ENCODE results near the gene ARL6IP1. TPM values are rescaled to one million over a fixed set of nuclear protein-coding genes. Genes with fewer than 3 reads are reported as not detected.
A peak's percentile ranks its signal among the peaks of the same experiment; 100 is the strongest.

ARL6IP1 gene
- total RNA-seq, 2 experiments from 2014 or later, result 92.0 to 102 TPM

DNA sequence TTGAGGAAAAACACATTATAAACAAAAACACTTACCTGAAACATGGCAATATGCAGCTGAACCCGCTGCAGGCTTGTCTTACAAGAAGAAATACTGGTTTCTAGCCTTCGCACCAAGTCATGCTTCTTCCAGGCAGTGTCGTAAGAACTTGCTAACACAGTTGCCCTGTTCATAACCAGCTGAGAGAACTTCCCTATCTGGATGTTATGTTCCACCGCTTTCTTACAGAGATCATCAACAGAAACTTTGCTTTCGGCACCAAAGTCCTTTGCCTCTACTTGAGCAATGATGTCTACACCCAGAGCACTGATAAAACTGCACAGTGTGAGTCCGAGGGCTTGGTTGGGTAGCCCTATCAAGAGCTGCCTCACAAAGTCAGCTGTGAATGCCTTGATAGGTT, 27.9 kb upstream of the ARL6IP1 start:
- Mint-ChIP-seq H3K36me3 (ENCODE audit: low read depth) (peaks cover 37% of the 10 kb centered on the region), H3K4me1 (peaks cover 7% of the 10 kb centered on the region), H3K4me3 (no peak overlapping the region), H3K27me3 (no peaks in the 10 kb centered on the region), H3K27ac (peak overlapping the region; percentile 25), H3K9me3 (ENCODE audit: low read depth) (no peaks in the 10 kb centered on the region)
- intact Hi-C loops (cut with DNase I, micrococcal nuclease), result no loop called here
- ATAC-seq, result no peak
- ChIA-PET POLR2A (interaction anchor here (1.3 kb wide), 1 partner anchor 17 kb away, joined by 4 read pairs; no protein-coding TSS in a partner anchor), CTCF (interaction anchor here (1.0 to 2.0 kb wide), 2 partner anchors 9 to 11 kb away, joined by 3 to 7 read pairs; no protein-coding TSS in a partner anchor)
- DNase-seq, result no peak

DNA sequence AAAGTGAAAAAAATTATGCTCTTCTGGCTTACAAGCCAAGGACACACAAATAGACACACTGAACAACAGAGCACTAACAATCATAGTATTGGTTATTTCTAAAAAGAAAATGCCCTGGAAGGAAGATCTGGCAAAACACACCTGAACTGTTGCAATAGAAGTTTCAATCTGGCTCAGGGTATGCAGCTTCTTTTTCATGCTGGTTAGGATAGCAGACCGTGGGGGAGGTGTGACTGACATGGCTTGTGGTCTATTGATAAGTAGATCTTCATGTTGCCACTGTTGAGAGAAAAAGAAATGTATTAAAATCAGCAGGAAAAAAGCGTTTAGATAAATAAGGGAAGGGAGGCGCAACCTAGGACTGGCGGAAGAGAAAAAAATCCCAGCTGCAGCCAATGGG, 26.5 kb upstream of the ARL6IP1 start:
- peak; percentile 41 for DNase-seq
- Mint-ChIP-seq H3K9me3 (ENCODE audit: low read depth) (no peaks in the 10 kb centered on the region), H3K4me1 (peaks cover 7% of the 10 kb centered on the region), H3K36me3 (ENCODE audit: low read depth) (peaks cover 28% of the 10 kb centered on the region), H3K4me3 (no peak overlapping the region), H3K27me3 (no peaks in the 10 kb centered on the region), H3K27ac (peak overlapping the region; percentile 81)
- intact Hi-C loops (cut with DNase I, micrococcal nuclease), result no loop called here
- ATAC-seq, result peak; percentile 69
- CTCF ChIA-PET, result interaction anchor here (0.6 to 1.1 kb wide), 2 partner anchors 12 to 102 kb away, joined by 4 read pairs; no protein-coding TSS in a partner anchor
- POLR2A ChIA-PET, result interaction anchor here (0.6 to 1.3 kb wide), 2 partner anchors 11 to 19 kb away, joined by 3 to 4 read pairs; no protein-coding TSS in a partner anchor

DNA sequence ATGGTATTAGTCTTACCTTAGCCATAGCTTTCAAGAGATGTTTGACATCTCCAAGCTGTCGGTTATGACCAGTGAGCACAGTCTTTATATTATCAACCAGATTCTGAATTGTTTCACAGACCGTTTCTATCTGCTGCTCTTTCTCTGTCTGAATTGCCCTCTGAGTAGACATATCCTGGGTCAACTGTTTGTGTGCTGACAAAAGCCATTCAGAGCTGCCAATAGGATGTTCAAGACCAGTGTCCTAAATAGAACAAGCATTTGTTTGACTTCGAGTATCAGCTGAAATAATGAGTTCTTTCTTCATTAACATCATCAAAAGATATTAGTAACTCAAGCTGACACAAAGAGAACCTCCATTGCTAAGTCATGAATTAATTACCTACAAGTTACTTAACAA, 14.9 kb upstream of the ARL6IP1 start:
- peaks cover 47% of the 10 kb centered on the region for H3K36me3 Mint-ChIP-seq (ENCODE audit: low read depth)
- ChIA-PET POLR2A (no interaction called here), CTCF (interaction anchor here (0.7 to 2.7 kb wide), 5 partner anchors 10 to 23 kb away, joined by 3 to 18 read pairs (median 4); partner anchors contain the start of gene ARL6IP1)
- H3K4me1 Mint-ChIP-seq, result peaks cover 12% of the 10 kb centered on the region
- H3K4me3 Mint-ChIP-seq, result no peak overlapping the region
- H3K9me3 Mint-ChIP-seq (ENCODE audit: low read depth), result no peaks in the 10 kb centered on the region
- DNase-seq, result no peak
- peak overlapping the region; percentile 25 for H3K27ac Mint-ChIP-seq
- no peak for ATAC-seq
- no peaks in the 10 kb centered on the region for H3K27me3 Mint-ChIP-seq
- intact Hi-C loops (cut with DNase I, micrococcal nuclease), result no loop called here

DNA sequence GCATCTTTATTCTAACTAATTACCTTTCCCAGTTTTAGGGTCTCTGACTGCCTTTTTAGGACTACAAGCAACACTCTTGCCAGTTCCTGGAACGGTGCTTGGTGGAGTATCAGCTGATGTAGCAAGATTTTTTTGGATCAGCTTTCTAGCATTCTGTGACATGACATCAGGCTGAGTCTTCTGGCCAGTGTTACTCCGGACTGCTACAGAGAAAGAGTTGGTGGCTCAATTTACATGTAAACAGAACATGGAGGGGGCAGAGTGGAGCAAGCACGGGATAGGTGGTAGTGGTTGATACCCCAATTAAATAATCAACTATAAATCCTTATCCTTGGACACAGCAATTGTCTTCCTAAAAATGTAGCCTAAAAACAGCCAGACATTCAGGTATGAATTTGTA, 10.6 kb upstream of the ARL6IP1 start:
- Mint-ChIP-seq H3K4me1 (no peaks in the 10 kb centered on the region), H3K9me3 (ENCODE audit: low read depth) (no peaks in the 10 kb centered on the region), H3K27ac (no peak overlapping the region), H3K36me3 (ENCODE audit: low read depth) (peaks cover 56% of the 10 kb centered on the region), H3K27me3 (no peaks in the 10 kb centered on the region), H3K4me3 (no peak overlapping the region)
- ChIA-PET POLR2A (no interaction called here), CTCF (no interaction called here)
- ATAC-seq, result no peak
- intact Hi-C loops (cut with DNase I, micrococcal nuclease), result no loop called here
- DNase-seq, result no peak

DNA sequence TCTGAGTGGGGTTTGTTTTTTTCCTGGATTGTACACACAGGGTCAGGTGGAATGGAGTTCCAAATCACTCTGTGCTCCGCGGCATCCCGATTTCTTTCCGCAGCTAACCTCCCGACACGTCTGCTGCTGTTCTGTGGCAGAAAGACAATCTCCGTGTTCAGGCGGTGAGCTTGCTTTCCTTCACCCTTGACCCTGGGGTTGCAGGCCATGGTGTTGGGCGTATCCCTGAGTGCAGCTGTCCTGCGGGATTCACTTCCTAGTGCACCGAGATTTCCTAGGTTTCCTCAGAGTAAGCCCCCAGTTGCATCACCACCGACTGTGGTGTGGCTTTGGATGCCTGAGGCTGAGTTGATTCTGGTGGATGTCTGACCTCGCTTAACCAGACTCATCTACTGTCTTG, 7.8 kb upstream of the ARL6IP1 start:
- no peaks in the 10 kb centered on the region for H3K9me3 Mint-ChIP-seq (ENCODE audit: low read depth)
- no peak overlapping the region for H3K4me3 Mint-ChIP-seq
- no peak overlapping the region for H3K27ac Mint-ChIP-seq
- intact Hi-C loops (cut with DNase I, micrococcal nuclease), result no loop called here
- H3K4me1 Mint-ChIP-seq, result peaks cover 16% of the 10 kb centered on the region
- H3K27me3 Mint-ChIP-seq, result no peaks in the 10 kb centered on the region
- CTCF ChIA-PET, result no interaction called here
- DNase-seq (no peak), ATAC-seq (no peak)
- peaks cover 53% of the 10 kb centered on the region for H3K36me3 Mint-ChIP-seq (ENCODE audit: low read depth)
- POLR2A ChIA-PET, result no interaction called here

DNA sequence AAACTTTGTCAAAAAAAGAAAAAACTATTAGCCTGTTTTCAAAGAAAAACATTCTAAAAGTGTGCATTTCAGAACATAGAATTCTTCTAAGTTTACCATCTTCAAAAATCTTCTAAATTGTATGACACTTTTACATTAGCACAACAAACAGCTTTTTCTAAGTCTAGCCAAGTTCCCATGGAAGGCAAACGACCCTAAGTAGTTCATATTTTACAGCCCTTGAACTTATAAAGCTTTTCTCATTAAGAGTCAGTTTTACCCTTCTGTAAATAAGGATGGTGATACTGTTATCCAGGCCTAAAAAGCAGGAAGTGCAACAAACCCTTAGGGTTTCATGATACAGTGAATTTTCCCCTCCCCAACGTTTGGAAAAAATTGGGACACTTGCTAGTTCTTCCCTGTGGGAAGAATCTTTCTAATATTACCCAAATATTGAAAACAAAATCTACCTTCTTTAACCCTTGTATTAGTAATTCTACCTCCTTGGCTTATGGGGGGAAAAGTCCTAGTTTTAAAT, 4.0 kb upstream of the ARL6IP1 start:
- Mint-ChIP-seq H3K4me1 (peaks cover 30% of the 10 kb centered on the region), H3K36me3 (ENCODE audit: low read depth) (peaks cover 44% of the 10 kb centered on the region), H3K27me3 (no peaks in the 10 kb centered on the region), H3K27ac (peak overlapping the region; percentile 67), H3K9me3 (ENCODE audit: low read depth) (no peaks in the 10 kb centered on the region), H3K4me3 (no peak overlapping the region)
- ChIA-PET CTCF (interaction anchor here (0.6 to 2.2 kb wide), 7 partner anchors 10 to 133 kb away, joined by 3 to 9 read pairs (median 3); partner anchors contain the start of gene RPS15A), POLR2A (interaction anchor here (7.6 kb wide), 1 partner anchor 16 kb away, joined by 119 read pairs; the partner anchor contains the start of gene RPS15A)
- ATAC-seq (no peak), DNase-seq (no peak)
- intact Hi-C loops (cut with DNase I, micrococcal nuclease), result no loop called here

DNA sequence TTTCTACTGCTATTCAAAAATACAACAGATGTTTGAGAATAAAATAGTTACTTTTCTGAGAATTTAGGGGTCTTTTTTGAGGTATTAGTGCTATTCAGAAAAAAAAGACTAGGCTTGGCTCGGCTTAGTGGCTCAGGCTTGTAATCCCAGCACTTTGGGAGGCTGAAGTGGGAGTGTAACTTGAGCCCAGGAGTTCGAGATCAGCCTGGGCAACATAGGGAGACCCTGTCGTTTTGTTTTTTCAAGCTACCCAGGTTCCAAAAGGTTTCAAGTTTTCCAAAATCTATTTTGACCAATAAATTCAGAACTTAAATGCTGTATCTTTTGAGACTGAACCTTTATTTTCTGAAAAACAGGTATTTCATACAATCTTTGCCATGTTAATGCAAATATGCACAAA, 3.2 kb upstream of the ARL6IP1 start:
- H3K4me1 Mint-ChIP-seq, result peaks cover 38% of the 10 kb centered on the region
- intact Hi-C loops (cut with DNase I, micrococcal nuclease), result loop anchor here (5.0 kb wide), 2 partner anchors 33 to 58 kb away; no protein-coding TSS in a partner anchor
- H3K9me3 Mint-ChIP-seq (ENCODE audit: low read depth), result no peaks in the 10 kb centered on the region

DNA sequence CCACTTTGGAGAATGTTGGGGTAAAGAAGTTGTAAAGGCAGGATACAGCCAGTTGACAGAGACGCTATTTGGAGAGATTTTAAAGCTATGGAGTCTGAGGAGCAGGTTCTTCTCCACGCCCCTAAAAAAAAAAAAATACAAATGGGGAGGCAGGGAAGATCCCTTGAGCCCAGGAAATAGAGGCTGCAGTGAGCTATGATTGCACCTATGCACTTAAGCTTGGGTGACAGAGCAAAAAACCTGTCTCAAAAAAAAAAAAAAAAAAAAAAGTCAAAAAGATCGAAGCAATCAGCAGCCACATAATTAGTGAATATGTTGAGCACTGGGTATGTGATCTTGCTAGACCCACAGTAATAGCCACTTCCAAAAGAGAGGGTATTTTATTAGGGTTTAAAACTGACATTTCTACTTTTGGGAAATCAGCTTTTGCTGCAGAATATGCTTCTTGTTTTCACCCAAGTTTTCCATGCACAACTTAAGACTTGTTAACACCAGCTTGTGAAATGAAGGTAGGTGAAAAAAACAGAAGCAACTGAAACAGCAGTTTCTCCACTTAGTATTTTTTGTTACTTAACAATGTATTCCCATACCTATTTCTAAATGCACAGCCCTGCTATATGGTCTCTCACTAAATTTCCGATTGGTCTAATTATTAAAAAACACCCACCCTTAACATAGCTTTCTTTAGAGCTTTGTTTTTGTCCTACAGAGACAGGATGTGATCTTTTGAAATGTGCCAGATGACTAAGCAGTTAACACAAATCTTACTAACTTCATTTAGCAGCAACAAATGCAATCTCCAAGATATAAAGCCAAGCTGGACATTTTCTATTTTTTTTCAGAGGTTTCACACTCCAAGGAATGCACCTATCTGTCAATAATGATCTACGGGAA, 2.5 kb upstream of the ARL6IP1 start:
- H3K4me1 Mint-ChIP-seq, result peaks cover 44% of the 10 kb centered on the region
- ATAC-seq, result no peak
- H3K27me3 Mint-ChIP-seq, result no peaks in the 10 kb centered on the region
- peaks cover 33% of the 10 kb centered on the region for H3K36me3 Mint-ChIP-seq (ENCODE audit: low read depth)
- peak overlapping the region; percentile 85 for H3K27ac Mint-ChIP-seq
- ChIA-PET CTCF (interaction anchor here (1.0 to 2.7 kb wide), 7 partner anchors 9 to 166 kb away, joined by 3 to 18 read pairs (median 4); partner anchors contain the start of gene RPS15A), POLR2A (interaction anchor here (0.6 to 7.6 kb wide), 3 partner anchors 14 to 36 kb away, joined by 3 to 119 read pairs (median 4); partner anchors contain the start of gene RPS15A)
- intact Hi-C loops (cut with DNase I, micrococcal nuclease), result loop anchor here (5.0 kb wide), 2 partner anchors 33 to 58 kb away; no protein-coding TSS in a partner anchor
- no peak for DNase-seq
- peak overlapping the region; percentile 7 for H3K4me3 Mint-ChIP-seq
- no peaks in the 10 kb centered on the region for H3K9me3 Mint-ChIP-seq (ENCODE audit: low read depth)

More for the DNA sequence above, 3.2 kb upstream of the ARL6IP1 start:
- H3K27me3 Mint-ChIP-seq, result no peaks in the 10 kb centered on the region
- ChIA-PET CTCF (interaction anchor here (0.6 to 2.2 kb wide), 8 partner anchors 10 to 165 kb away, joined by 3 to 9 read pairs (median 4); partner anchors contain the start of gene RPS15A), POLR2A (interaction anchor here (7.6 kb wide), 1 partner anchor 15 kb away, joined by 119 read pairs; the partner anchor contains the start of gene RPS15A)
- no peak overlapping the region for H3K4me3 Mint-ChIP-seq
- peaks cover 40% of the 10 kb centered on the region for H3K36me3 Mint-ChIP-seq (ENCODE audit: low read depth)
- ATAC-seq (no peak), DNase-seq (no peak)
- H3K27ac Mint-ChIP-seq, result peak overlapping the region; percentile 67

DNA sequence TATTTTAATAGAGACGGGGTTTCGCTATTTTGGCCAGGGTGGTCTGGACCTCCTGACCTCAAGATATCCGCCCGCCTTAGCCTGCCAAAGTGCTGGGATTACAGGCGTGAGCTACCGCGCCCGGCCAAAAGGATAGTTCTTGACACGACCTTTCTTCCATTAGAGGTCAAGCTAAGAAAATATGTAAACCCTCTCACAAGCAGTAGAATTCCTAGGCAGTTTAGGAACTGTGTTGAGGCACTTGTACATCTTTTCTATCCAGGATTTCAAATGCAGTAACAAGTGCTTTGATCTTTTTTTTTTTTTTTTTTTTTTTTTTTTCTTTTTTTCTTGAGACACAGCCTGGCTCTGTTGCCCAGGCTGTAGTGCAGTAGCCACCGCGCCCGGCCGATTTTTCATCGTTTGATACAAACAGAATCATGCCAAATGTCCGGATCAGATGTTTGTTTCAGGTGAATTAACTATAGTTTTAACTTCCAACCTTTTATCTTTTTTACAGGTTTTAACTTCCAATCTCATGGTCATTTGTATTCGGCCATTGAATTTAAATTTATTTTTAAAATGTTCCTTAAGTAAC, 1.5 kb upstream of the ARL6IP1 start:
- Mint-ChIP-seq H3K4me1 (peaks cover 47% of the 10 kb centered on the region), H3K4me3 (peak overlapping the region; percentile 86), H3K36me3 (ENCODE audit: low read depth) (peaks cover 31% of the 10 kb centered on the region), H3K9me3 (ENCODE audit: low read depth) (no peaks in the 10 kb centered on the region), H3K27ac (peak overlapping the region; percentile 85), H3K27me3 (no peaks in the 10 kb centered on the region)
- ATAC-seq (no peak), DNase-seq (no peak)
- POLR2A ChIA-PET, result interaction anchor here (7.6 kb wide), 1 partner anchor 13 kb away, joined by 119 read pairs; the partner anchor contains the start of gene RPS15A
- CTCF ChIA-PET, result interaction anchor here (0.7 to 2.7 kb wide), 4 partner anchors 14 to 167 kb away, joined by 3 to 18 read pairs (median 8); no protein-coding TSS in a partner anchor
- intact Hi-C loops (cut with DNase I, micrococcal nuclease), result loop anchor here (5.0 kb wide), 2 partner anchors 34 to 59 kb away; no protein-coding TSS in a partner anchor

DNA sequence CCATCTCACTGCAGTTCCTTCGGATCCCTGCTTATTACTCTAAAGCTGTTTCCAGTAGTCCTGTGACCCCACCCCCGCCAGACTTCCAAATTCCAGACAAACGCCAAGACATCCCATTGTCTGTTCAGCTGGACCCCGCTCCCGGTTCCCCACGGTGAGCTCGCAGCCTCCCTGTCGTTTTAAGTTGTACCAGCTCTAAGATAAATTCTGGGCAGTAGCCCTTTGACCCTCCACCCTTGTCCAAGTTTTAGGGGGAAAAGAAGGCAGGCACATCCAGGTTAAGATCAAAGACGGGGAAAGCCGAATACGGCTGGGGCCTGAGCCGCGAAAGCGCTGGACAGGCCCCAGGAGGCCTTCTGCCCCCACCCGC, 589 bp downstream of the ARL6IP1 start:
- intact Hi-C loops (cut with DNase I, micrococcal nuclease), result loop anchor here (1.0 to 5.0 kb wide), 11 partner anchors 10 to 755 kb away; partner anchors contain the start of genes COQ7 (in 2 of the 2), RPS15A (in 2 of the 2), SMG1 (in 2 of the 2) and CCP110 (in 1 of the 2)
- POLR2A ChIA-PET, result interaction anchor here (0.8 to 7.6 kb wide), 4 partner anchors 8 to 125 kb away, joined by 3 to 119 read pairs (median 6); partner anchors contain the start of gene RPS15A
- no peaks in the 10 kb centered on the region for H3K27me3 Mint-ChIP-seq
- DNase-seq, result no peak
- peaks cover 45% of the 10 kb centered on the region for H3K4me1 Mint-ChIP-seq
- H3K9me3 Mint-ChIP-seq (ENCODE audit: low read depth), result no peaks in the 10 kb centered on the region
- H3K36me3 Mint-ChIP-seq (ENCODE audit: low read depth), result peaks cover 34% of the 10 kb centered on the region
- CTCF ChIA-PET, result interaction anchor here (0.8 to 3.6 kb wide), 7 partner anchors 9 to 49 kb away, joined by 3 to 34 read pairs (median 5); partner anchors contain the start of gene RPS15A
- peak overlapping the region; percentile 99 for H3K27ac Mint-ChIP-seq
- ATAC-seq, result no peak
- peak overlapping the region; percentile 86 for H3K4me3 Mint-ChIP-seq

Data from activated CD4-positive, alpha-beta T cell treated with anti-CD3 and anti-CD28 coated beads for 36 hours (primary cell).